IMR-90 (cell line): ENCODE measurements around the gene BYSL.

Experiments used
- BHLHE40 ChIP-seq: fragments of 150-350 bp; IDR thresholded peaks from 2 replicates; pipeline ENCODE4 v1.6.1; 2016; ENCODE audit warnings: mild to moderate bottlenecking, low read depth, low read length
- MAFK ChIP-seq: IDR thresholded peaks from 2 replicates; pipeline ENCODE4 v1.6.1; 2012; ENCODE audit warnings: low read depth, low read length, improper control_type of control experiment
- MAZ ChIP-seq: IDR thresholded peaks from 2 replicates; pipeline ENCODE4 v1.6.1; 2012; ENCODE audit warnings: low read depth, mild to moderate bottlenecking, low read length, improper control_type of control experiment, moderate library complexity, borderline replicate concordance
- POLR2A ChIP-seq: IDR thresholded peaks from 2 replicates; pipeline ENCODE4 v1.6.1; 2012; ENCODE audit warnings: mild to moderate bottlenecking, low read depth, low read length
- RFX5 ChIP-seq: IDR thresholded peaks from 2 replicates; pipeline ENCODE4 v1.8.0; 2012; ENCODE audit warnings: low read depth, mild to moderate bottlenecking, low read length, moderate library complexity
- SMC3 ChIP-seq: fragments of 150-350 bp; IDR thresholded peaks from 2 replicates; pipeline ENCODE4 v1.6.1; 2016; ENCODE audit warnings: low read depth, mild to moderate bottlenecking, antibody characterized with exemption, low read length, moderate library complexity
- USF2 ChIP-seq: fragments of 150-350 bp; IDR thresholded peaks from 2 replicates; pipeline ENCODE4 v1.6.1; 2017; ENCODE audit warnings: mild to moderate bottlenecking, antibody characterized with exemption, low read length, low read depth
- TF ChIP-seq, protein P1 (sequence below): conservative IDR thresholded peaks from 2 replicates; pipeline ENCODE4 v1.5.1; 2012; ENCODE audit warnings: mild to moderate bottlenecking, low read depth, low read length, improper control_type of control experiment

- TF ChIP-seq BHLHE40 (no peak), RFX5 (no peak), SMC3 (no peak), POLR2A (no peak), MAZ (no peak), USF2 (no peak), MAFK (no peak)
- TF ChIP-seq, protein P1, sequence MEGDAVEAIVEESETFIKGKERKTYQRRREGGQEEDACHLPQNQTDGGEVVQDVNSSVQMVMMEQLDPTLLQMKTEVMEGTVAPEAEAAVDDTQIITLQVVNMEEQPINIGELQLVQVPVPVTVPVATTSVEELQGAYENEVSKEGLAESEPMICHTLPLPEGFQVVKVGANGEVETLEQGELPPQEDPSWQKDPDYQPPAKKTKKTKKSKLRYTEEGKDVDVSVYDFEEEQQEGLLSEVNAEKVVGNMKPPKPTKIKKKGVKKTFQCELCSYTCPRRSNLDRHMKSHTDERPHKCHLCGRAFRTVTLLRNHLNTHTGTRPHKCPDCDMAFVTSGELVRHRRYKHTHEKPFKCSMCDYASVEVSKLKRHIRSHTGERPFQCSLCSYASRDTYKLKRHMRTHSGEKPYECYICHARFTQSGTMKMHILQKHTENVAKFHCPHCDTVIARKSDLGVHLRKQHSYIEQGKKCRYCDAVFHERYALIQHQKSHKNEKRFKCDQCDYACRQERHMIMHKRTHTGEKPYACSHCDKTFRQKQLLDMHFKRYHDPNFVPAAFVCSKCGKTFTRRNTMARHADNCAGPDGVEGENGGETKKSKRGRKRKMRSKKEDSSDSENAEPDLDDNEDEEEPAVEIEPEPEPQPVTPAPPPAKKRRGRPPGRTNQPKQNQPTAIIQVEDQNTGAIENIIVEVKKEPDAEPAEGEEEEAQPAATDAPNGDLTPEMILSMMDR: no peak
These were observed 18.8 kb downstream of the BYSL start for GRCh38 chr6:41939848-41940758.
